PC-9 (cell line): ENCODE results near the gene KRT6B. TPM values are rescaled to one million over a fixed set of nuclear protein-coding genes. Genes with fewer than 3 reads are reported as not detected.

Experiments
- BruUV-seq: library from RNA; stranded (reverse); fragments of 400-500 nt; replicated peaks from 2 replicates; lab custom pipeline; 2021; lab: Mats Ljungman, UMichigan
- CTCF ChIA-PET: fragments of 300-600 bp; sonication (Branson Sonifier 250); formaldehyde crosslinking; loops from one replicate; lab custom pipeline; 2022; ENCODE audit warnings: antibody characterized with exemption; lab: Charles Lee
- POLR2A ChIA-PET: fragments of 300-600 bp; sonication (Branson Sonifier 250); formaldehyde crosslinking; loops from one replicate; lab custom pipeline; 2022; ENCODE audit warnings: antibody characterized with exemption; ENCODE audit not compliant: unreplicated experiment; lab: Charles Lee
- DNase-seq, 2 experiments: peaks; one replicate each; pipeline versions ENCODE4 v3.0.0 to v3.0.0-alpha.2; 2015 to 2022; ENCODE audit warnings: mixed read lengths in 1 of 2
- H2AFZ ChIP-seq: fragments of 200-600 bp; sonication (generic); 2 replicates; pipeline ENCODE4 v1.8.1; 2017; ENCODE audit warnings: antibody characterized with exemption
- H3F3A ChIP-seq: fragments of 200-600 bp; sonication (generic); 2 replicates; pipeline ENCODE4 v1.8.1; 2017; ENCODE audit warnings: antibody characterized with exemption, mild to moderate bottlenecking, low read depth; ENCODE audit not compliant: insufficient read depth
- H3K27ac ChIP-seq: fragments of 200-600 bp; sonication (generic); 2 replicates; pipeline ENCODE4 v1.6.1; 2016; ENCODE audit warnings: mixed run types
- H3K27me3 ChIP-seq: fragments of 200-600 bp; sonication (generic); 2 replicates; pipeline ENCODE4 v1.6.1; 2016; ENCODE audit warnings: low read depth, mixed run types; ENCODE audit not compliant: insufficient read depth
- H3K36me3 ChIP-seq: fragments of 200-600 bp; sonication (generic); 2 replicates; pipeline ENCODE4 v1.6.1; 2016; ENCODE audit warnings: low read depth, mixed run types
- H3K4me1 ChIP-seq: fragments of 200-600 bp; sonication (generic); replicated peaks from 2 replicates; pipeline ENCODE4 v1.6.1; 2016; ENCODE audit warnings: mixed run types; ENCODE audit not compliant: insufficient read depth
- H3K4me2 ChIP-seq: fragments of 200-600 bp; sonication (generic); 2 replicates; pipeline ENCODE4 v1.6.1; 2017; ENCODE audit warnings: mixed run types
- H3K4me3 ChIP-seq: fragments of 200-600 bp; sonication (generic); 2 replicates; pipeline ENCODE4 v1.6.1; 2016; ENCODE audit warnings: mixed run types
- H3K79me2 ChIP-seq: fragments of 200-600 bp; sonication (generic); 2 replicates; pipeline ENCODE4 v1.6.1; 2017; ENCODE audit warnings: low read depth, mixed run types
- H3K9me2 ChIP-seq: fragments of 200-600 bp; sonication (generic); 2 replicates; pipeline ENCODE4 v1.8.1; 2017; ENCODE audit warnings: mild to moderate bottlenecking; ENCODE audit not compliant: insufficient read depth
- H3K9me3 ChIP-seq: fragments of 200-600 bp; sonication (generic); 2 replicates; pipeline ENCODE4 v1.8.1; 2016; ENCODE audit warnings: low read depth; ENCODE audit not compliant: insufficient read depth
- H4K20me1 ChIP-seq: fragments of 200-600 bp; sonication (generic); 2 replicates; pipeline ENCODE4 v1.8.1; 2017; ENCODE audit not compliant: insufficient read depth
- EZH2 ChIP-seq: fragments of 200-600 bp; sonication (generic); IDR thresholded peaks from 2 replicates; pipeline ENCODE4 v1.8.0; 2017; ENCODE audit warnings: antibody characterized with exemption, low read depth
- intact Hi-C: fragments of 100-400 bp; cut with micrococcal nuclease; formaldehyde crosslinking; loops from one replicate; pipeline ENCODE4 v1.10.0; 2022; ENCODE audit not compliant: unreplicated experiment
- total RNA-seq: library from RNA; stranded (reverse); gene quantifications from 2 replicates; pipeline ENCODE4 v1.2.3, GENCODE V29; 2021
- TF ChIP-seq, protein P1 (sequence below): fragments of 200-600 bp; sonication (generic); conservative IDR thresholded peaks from 2 replicates; pipeline ENCODE4 v1.6.1; 2017; ENCODE audit warnings: mixed run types, antibody characterized with exemption, mild to moderate bottlenecking, moderate library complexity

The KRT6B gene
- total RNA-seq, 1 experiment from 2014 or later = 0.98 TPM

DNA sequence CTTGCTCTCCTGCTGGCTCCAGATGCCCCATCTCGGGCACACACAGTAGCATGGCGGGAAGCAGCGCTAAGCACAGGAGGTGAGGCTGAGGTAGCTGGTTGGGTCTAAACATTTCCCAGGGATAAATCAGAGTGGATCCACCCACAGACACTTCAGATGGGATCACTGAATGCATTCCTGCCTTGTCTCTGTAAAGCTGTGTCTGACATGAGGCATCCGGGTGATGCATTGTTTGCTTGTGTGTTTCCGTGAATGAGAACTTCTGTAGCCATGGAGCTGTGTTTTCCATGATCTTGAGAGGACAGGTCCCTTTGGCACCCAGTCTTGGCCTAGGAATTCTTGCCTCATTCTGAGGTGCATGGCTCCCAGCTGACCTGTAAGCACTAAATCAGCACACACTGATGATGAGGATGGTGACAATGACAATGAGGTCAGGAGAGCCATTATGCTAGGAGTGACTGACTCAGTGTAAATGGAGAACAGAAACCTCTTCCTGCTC is 11.1 kb downstream of the KRT6B start:
- no TSS peak for BruUV-seq
- CTCF ChIA-PET = interaction anchor here (0.6 to 1.4 kb wide), 4 partner anchors 45 to 555 kb away, joined by 3 to 9 read pairs (median 4); no protein-coding TSS in a partner anchor

DNA sequence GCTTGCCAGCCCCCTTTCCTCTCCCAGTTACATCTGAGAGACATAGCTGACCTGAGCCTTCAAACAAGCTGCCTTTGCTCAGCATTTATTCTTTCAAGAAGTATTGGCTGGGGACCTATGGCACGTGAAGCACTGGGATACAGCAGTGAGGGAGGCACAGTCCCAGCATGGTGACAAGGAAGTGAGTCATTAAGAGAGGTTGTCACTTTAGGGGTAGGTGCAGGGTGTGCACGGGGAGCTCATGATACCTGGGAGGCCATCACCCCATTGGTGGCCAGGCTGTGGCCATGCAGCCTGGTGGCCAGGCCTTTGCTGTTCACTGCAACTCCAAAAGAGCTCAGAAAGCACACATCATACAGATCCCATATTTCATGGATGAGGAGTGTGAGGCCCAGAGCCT is 12.1 kb downstream of the KRT6B start:
- Histone ChIP-seq H2AFZ (no peak overlapping the region), H3K9me3 (no peaks in the 10 kb centered on the region), H3K27ac (peak overlapping the region; percentile 97), H3K79me2 (no peaks in the 10 kb centered on the region), H3K36me3 (no peaks in the 10 kb centered on the region), H3K9me2 (no peaks in the 10 kb centered on the region), H3K4me3 (no peak overlapping the region), H4K20me1 (no peaks in the 10 kb centered on the region), H3K4me1 (peaks cover 98% of the 10 kb centered on the region), H3F3A (peaks cover 76% of the 10 kb centered on the region), H3K27me3 (no peaks in the 10 kb centered on the region), H3K4me2 (peak overlapping the region; percentile 69)
- peak in 1 of 2 experiments; percentile 58 for DNase-seq
- POLR2A ChIA-PET = interaction anchor here (0.5 to 0.6 kb wide), 3 partner anchors 69 to 506 kb away, joined by 4 to 10 read pairs (median 7); no protein-coding TSS in a partner anchor
- TF ChIP-seq EZH2 = no peak
- TF ChIP-seq, protein P1, sequence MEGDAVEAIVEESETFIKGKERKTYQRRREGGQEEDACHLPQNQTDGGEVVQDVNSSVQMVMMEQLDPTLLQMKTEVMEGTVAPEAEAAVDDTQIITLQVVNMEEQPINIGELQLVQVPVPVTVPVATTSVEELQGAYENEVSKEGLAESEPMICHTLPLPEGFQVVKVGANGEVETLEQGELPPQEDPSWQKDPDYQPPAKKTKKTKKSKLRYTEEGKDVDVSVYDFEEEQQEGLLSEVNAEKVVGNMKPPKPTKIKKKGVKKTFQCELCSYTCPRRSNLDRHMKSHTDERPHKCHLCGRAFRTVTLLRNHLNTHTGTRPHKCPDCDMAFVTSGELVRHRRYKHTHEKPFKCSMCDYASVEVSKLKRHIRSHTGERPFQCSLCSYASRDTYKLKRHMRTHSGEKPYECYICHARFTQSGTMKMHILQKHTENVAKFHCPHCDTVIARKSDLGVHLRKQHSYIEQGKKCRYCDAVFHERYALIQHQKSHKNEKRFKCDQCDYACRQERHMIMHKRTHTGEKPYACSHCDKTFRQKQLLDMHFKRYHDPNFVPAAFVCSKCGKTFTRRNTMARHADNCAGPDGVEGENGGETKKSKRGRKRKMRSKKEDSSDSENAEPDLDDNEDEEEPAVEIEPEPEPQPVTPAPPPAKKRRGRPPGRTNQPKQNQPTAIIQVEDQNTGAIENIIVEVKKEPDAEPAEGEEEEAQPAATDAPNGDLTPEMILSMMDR = no peak
- CTCF ChIA-PET = interaction anchor here (1.4 kb wide), 1 partner anchor 44 kb away, joined by 5 read pairs; no protein-coding TSS in a partner anchor
- intact Hi-C loops = loop anchor here (5.0 kb wide), 2 partner anchors 43 to 293 kb away; no protein-coding TSS in a partner anchor
- no TSS peak for BruUV-seq

More for the DNA sequence above, 11.1 kb downstream of the KRT6B start:
- peak overlapping the region; percentile 97 for H3K27ac ChIP-seq
- H3K27me3 ChIP-seq = no peaks in the 10 kb centered on the region
- no peak overlapping the region for H2AFZ ChIP-seq
- peaks cover 69% of the 10 kb centered on the region for H3F3A ChIP-seq
- H3K36me3 ChIP-seq = no peaks in the 10 kb centered on the region
- intact Hi-C loops = loop anchor here (1.0 to 5.0 kb wide), 3 partner anchors 44 to 294 kb away; no protein-coding TSS in a partner anchor
- no peaks in the 10 kb centered on the region for H3K9me2 ChIP-seq
- TF ChIP-seq, protein P1 = no peak
- no peak for TF ChIP-seq EZH2
- H3K9me3 ChIP-seq = no peaks in the 10 kb centered on the region
- POLR2A ChIA-PET = interaction anchor here (0.5 to 0.7 kb wide), 3 partner anchors 292 to 433 kb away, joined by 3 to 7 read pairs (median 4); no protein-coding TSS in a partner anchor
- no peak overlapping the region for H3K4me3 ChIP-seq
- H3K79me2 ChIP-seq = no peaks in the 10 kb centered on the region
- DNase-seq = peak; percentile 46 to 89
- H3K4me1 ChIP-seq = peaks cover 92% of the 10 kb centered on the region
- H4K20me1 ChIP-seq = no peaks in the 10 kb centered on the region
- H3K4me2 ChIP-seq = peak overlapping the region; percentile 69

- no TSS peak for BruUV-seq
Measured at GRCh38 chr12:52439420-52439819, 12.5 kb downstream of the KRT6B start.

More at GRCh38 chr12:52439420-52439819, 12.5 kb downstream of the KRT6B start:
- H2AFZ ChIP-seq = no peak overlapping the region
- no peaks in the 10 kb centered on the region for H3K9me3 ChIP-seq
- intact Hi-C loops = no loop called here
- peaks cover 97% of the 10 kb centered on the region for H3K4me1 ChIP-seq
- no peaks in the 10 kb centered on the region for H3K79me2 ChIP-seq
- TF ChIP-seq, protein P1 = no peak
- TF ChIP-seq EZH2 = no peak
- no peak for DNase-seq
- no peaks in the 10 kb centered on the region for H3K36me3 ChIP-seq
- H3K9me2 ChIP-seq = no peaks in the 10 kb centered on the region
- peak overlapping the region; percentile 97; the same call in 1 of the 2 replicates for H3K27ac ChIP-seq
- peaks cover 73% of the 10 kb centered on the region for H3F3A ChIP-seq
- H3K4me2 ChIP-seq = peak overlapping the region; percentile 69
- H3K4me3 ChIP-seq = no peak overlapping the region
- POLR2A ChIA-PET = interaction anchor here (0.6 kb wide), 2 partner anchors 150 to 506 kb away, joined by 7 to 10 read pairs; no protein-coding TSS in a partner anchor
- CTCF ChIA-PET = no interaction called here
- H3K27me3 ChIP-seq = no peaks in the 10 kb centered on the region
- H4K20me1 ChIP-seq = no peaks in the 10 kb centered on the region
